CD4-positive, alpha-beta T cell (primary cell): Measurements from ENCODE around the gene PDE4A. TPM values are rescaled to one million over a fixed set of nuclear protein-coding genes. Genes with fewer than 3 reads are reported as not detected.

Experiments
- ATAC-seq: fragments of 200-7000 bp; cut with Tn5 transposase; one replicate; pipeline ENCODE4 v1.10.0; 2022; ENCODE audit warnings: mild to moderate bottlenecking; ENCODE audit not compliant: poor library complexity
- CTCF ChIA-PET: fragments of 350-600 bp; sonication (Branson Sonifier 250); formaldehyde crosslinking; loops from one replicate; lab custom pipeline; 2021; ENCODE audit warnings: antibody characterized with exemption, inconsistent platforms; lab: Charles Lee
- POLR2A ChIA-PET: fragments of 350-600 bp; sonication (Branson Sonifier 250); formaldehyde crosslinking; loops from one replicate; lab custom pipeline; 2021; ENCODE audit warnings: antibody characterized with exemption, inconsistent platforms; lab: Charles Lee
- DNase-seq, 14 experiments: peaks; one replicate each; pipeline ENCODE4 v3.0.0-alpha.2; 2013 to 2020; ENCODE audit warnings: mixed read lengths in 2 of 14
- H3K27ac ChIP-seq, 2 donors: one replicate each; pipeline versions ENCODE4 v1.5.1 to v1.7.0; 2013; ENCODE audit warnings: low read length in 2 of 2, low read depth in 1 of 2, mild to moderate bottlenecking in 1 of 2
- H3K27me3 ChIP-seq, 2 experiments: 1 replicate in 1 of 2; 2 replicates in 1 of 2; pipeline versions ENCODE4 v1.6.1 to v1.7.0; 2013; ENCODE audit warnings: low read length in 2 of 2, control low read depth in 1 of 2, mild to moderate bottlenecking in 1 of 2, moderate library complexity in 1 of 2; ENCODE audit not compliant: insufficient read depth in 2 of 2, control insufficient read depth in 1 of 2
- H3K36me3 ChIP-seq: one replicate; pipeline ENCODE4 v1.6.1; 2013; ENCODE audit warnings: low read length, control low read depth; ENCODE audit not compliant: insufficient read depth
- H3K4me1 ChIP-seq: one replicate; pipeline ENCODE4 v1.6.1; 2013; ENCODE audit warnings: low read length, control low read depth; ENCODE audit not compliant: insufficient read depth
- H3K4me3 ChIP-seq: one replicate; pipeline ENCODE4 v1.5.1; 2013; ENCODE audit warnings: mild to moderate bottlenecking, low read length, moderate library complexity
- H3K9me3 ChIP-seq, 2 experiments: 1 replicate in 1 of 2; 2 replicates in 1 of 2; pipeline versions ENCODE4 v1.6.1 to v1.7.0; 2013; ENCODE audit warnings: low read length in 2 of 2, mild to moderate bottlenecking in 2 of 2, control low read depth in 1 of 2, moderate library complexity in 1 of 2; ENCODE audit not compliant: control insufficient read depth in 1 of 2, insufficient read depth in 1 of 2
- H3K27ac Mint-ChIP-seq: one replicate; pipeline ENCODE4 v1.8.0; 2020; ENCODE audit warnings: mixed read lengths
- H3K27me3 Mint-ChIP-seq: one replicate; pipeline ENCODE4 v1.8.0; 2021; ENCODE audit warnings: mixed read lengths
- H3K36me3 Mint-ChIP-seq: one replicate; pipeline ENCODE4 v1.8.0; 2021; ENCODE audit warnings: low read depth, mixed read lengths
- H3K4me1 Mint-ChIP-seq: one replicate; pipeline ENCODE4 v1.8.0; 2021; ENCODE audit warnings: low read depth, mixed read lengths
- H3K4me3 Mint-ChIP-seq: one replicate; pipeline ENCODE4 v1.8.0; 2020; ENCODE audit warnings: mild to moderate bottlenecking, mixed read lengths
- H3K9me3 Mint-ChIP-seq: one replicate; pipeline ENCODE4 v1.8.0; 2020; ENCODE audit warnings: mixed read lengths
- CTCF ChIP-seq: fragments of 200-600 bp; IDR thresholded peaks from one replicate; pipeline ENCODE4 v1.8.0; 2022; ENCODE audit warnings: antibody characterized with exemption, mild to moderate bottlenecking
- intact Hi-C, 2 experiments: fragments of 100-400 bp; cut with DNase I in 1 of 2; cut with micrococcal nuclease in 1 of 2; formaldehyde crosslinking; loops; one replicate each; pipeline versions ENCODE4 v1.15.1 to v1.9.0; 2023 to 2025; cut with DNase I, micrococcal nuclease
- total RNA-seq, 174 experiments: library from RNA in 2 of 174; stranded (reverse) in 2 of 174; gene quantifications; one replicate each; pipeline ENCODE4 v1.2.3 and lab custom pipeline; 2021 to 2026

Gene PDE4A
- total RNA-seq, 2 experiments from 2014 or later = 1.5 to 2.1 TPM

GRCh38 chr19:10508707-10509106, 88.4 kb downstream of the PDE4A start:
- no peak for TF ChIP-seq CTCF
- no peaks in the 10 kb centered on the region for H3K36me3 Mint-ChIP-seq
- ATAC-seq (no peak), DNase-seq (peak in 2 of 14 experiments; percentile 44 to 53)
- H3K4me3 Mint-ChIP-seq = no peak overlapping the region
- ChIA-PET POLR2A (no interaction called here), CTCF (interaction anchor here (0.6 to 1.2 kb wide), 5 partner anchors 11 to 43 kb away, joined by 3 to 4 read pairs (median 3); no protein-coding TSS in a partner anchor)
- H3K27me3 Mint-ChIP-seq = peaks cover 15% of the 10 kb centered on the region
- H3K9me3 Mint-ChIP-seq = no peaks in the 10 kb centered on the region
- no peaks in the 10 kb centered on the region for H3K36me3 ChIP-seq
- H3K27me3 ChIP-seq = peaks cover 11% of the 10 kb centered on the region in 2 experiments
- H3K4me3 ChIP-seq = no peak overlapping the region
- H3K27ac ChIP-seq = no peak overlapping the region
- H3K4me1 ChIP-seq = peaks cover 30% of the 10 kb centered on the region
- H3K27ac Mint-ChIP-seq = no peak overlapping the region
- intact Hi-C loops = loop anchor here (5.0 to 10.0 kb wide), 2 partner anchors 146 to 189 kb away; partner anchors contain the start of gene ILF3 (in 1 of the 2)
- peaks cover 13% of the 10 kb centered on the region for H3K4me1 Mint-ChIP-seq
- H3K9me3 ChIP-seq = no peaks in the 10 kb centered on the region

DNA sequence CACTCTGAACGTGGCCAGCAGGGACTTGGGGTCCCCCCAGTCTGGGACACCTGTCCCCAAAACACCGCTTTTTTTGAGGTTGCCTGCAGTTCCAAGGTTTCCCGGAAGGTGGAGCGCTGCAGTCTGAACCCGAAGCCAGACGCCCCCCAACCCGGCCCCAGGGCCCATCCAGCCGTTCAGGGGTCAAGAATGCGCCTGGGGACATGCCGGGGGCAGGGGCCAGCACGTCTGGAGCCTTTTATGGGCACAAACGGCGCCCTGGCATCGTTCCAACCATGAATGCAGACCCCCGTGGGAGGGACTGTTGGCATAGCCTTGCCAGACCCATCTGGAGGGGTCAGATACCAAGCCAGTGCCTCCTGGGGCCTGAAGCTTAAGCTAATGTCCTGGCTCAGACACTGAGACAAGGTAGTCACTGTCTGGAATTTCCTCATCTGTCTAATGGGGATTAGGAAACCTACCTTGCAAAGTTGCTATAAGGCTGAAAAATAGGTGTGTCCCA, 90.0 kb downstream of the PDE4A start:
- H3K36me3 ChIP-seq = no peaks in the 10 kb centered on the region
- no peak overlapping the region for H3K27ac ChIP-seq
- peaks cover 20 to 23% of the 10 kb centered on the region in 2 experiments for H3K27me3 ChIP-seq
- intact Hi-C loops = no loop called here
- H3K36me3 Mint-ChIP-seq = no peaks in the 10 kb centered on the region
- DNase-seq (peak; percentile 24 to 72 (median 60)), ATAC-seq (no peak)
- no peaks in the 10 kb centered on the region for H3K9me3 Mint-ChIP-seq
- H3K4me3 ChIP-seq = no peak overlapping the region
- CTCF ChIA-PET = interaction anchor here (1.0 kb wide), 1 partner anchor 12 kb away, joined by 3 read pairs; no protein-coding TSS in a partner anchor
- TF ChIP-seq CTCF = peak; percentile 85
- POLR2A ChIA-PET = no interaction called here
- H3K4me3 Mint-ChIP-seq = no peak overlapping the region
- peaks cover 0 to 9% of the 10 kb centered on the region in 2 experiments for H3K9me3 ChIP-seq
- peaks cover 28% of the 10 kb centered on the region for H3K27me3 Mint-ChIP-seq
- peaks cover 34% of the 10 kb centered on the region for H3K4me1 ChIP-seq
- H3K27ac Mint-ChIP-seq = no peak overlapping the region
- peaks cover 13% of the 10 kb centered on the region for H3K4me1 Mint-ChIP-seq

DNA sequence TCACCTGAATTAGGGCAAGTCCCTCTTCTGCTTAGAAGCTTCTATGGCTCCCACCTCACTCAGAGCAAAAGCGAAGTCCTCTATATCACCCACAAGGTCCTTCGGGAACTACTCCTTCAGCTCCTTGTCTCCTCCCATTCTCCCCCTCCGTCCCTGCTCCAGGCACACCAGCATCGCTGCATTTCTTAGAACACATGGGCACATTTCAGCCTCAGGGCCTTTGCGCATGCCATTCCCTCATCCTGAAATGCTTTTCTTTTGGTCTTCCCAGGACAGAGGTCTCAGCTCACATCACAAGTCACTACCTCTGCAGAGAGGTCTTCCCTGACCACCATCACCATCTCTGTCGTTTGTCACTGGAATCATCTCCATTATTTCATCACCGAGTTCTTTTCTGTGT, 92.9 kb downstream of the PDE4A start:
- intact Hi-C loops = no loop called here
- no peaks in the 10 kb centered on the region for H3K9me3 Mint-ChIP-seq
- ChIA-PET CTCF (interaction anchor here (1.3 kb wide), 1 partner anchor 9 kb away, joined by 3 read pairs; no protein-coding TSS in a partner anchor), POLR2A (no interaction called here)
- Histone ChIP-seq H3K36me3 (no peaks in the 10 kb centered on the region), H3K27ac (no peak overlapping the region), H3K27me3 (peaks cover 43 to 49% of the 10 kb centered on the region in 2 experiments), H3K4me1 (peaks cover 42% of the 10 kb centered on the region), H3K9me3 (peaks cover 0 to 13% of the 10 kb centered on the region in 2 experiments), H3K4me3 (no peak overlapping the region)
- no peak overlapping the region for H3K4me3 Mint-ChIP-seq
- DNase-seq (no peak), ATAC-seq (no peak)
- H3K36me3 Mint-ChIP-seq = no peaks in the 10 kb centered on the region
- TF ChIP-seq CTCF = no peak
- peaks cover 50% of the 10 kb centered on the region for H3K27me3 Mint-ChIP-seq
- H3K4me1 Mint-ChIP-seq = peaks cover 18% of the 10 kb centered on the region
- no peak overlapping the region for H3K27ac Mint-ChIP-seq
